HG03135 (cell line): Measurements from ENCODE around the gene AP5B1.

Source experiments
- ATAC-seq: cut with Tn5 transposase; IDR thresholded peaks from one replicate; pipeline ENCODE4 v1.9.1; 2021; ENCODE audit warnings: mild to moderate bottlenecking, moderate library complexity; ENCODE audit not compliant: unreplicated experiment

The AP5B1 gene

GRCh38 chr11:65801153-65801987, 20.6 kb upstream of the AP5B1 start:
- no peak for ATAC-seq

DNA sequence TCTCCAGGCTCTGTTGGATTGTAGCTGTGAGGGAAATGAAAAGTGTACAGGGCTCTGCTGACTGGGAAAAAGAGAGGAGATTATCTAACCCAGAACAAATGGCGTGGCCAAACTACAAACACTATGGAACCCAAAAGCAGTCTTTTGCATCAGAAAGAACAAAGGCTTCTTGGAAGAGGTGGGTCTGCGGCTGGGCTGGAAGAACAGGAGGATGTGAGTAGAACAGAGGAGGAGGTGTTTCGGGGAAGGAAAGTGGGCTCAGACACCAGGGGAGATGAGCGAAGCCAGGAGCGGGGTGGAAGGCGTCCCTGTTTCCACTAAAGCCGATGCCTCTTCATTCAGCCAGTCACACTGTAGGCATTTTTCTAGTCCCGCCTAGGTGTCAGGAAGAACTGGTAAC, 18.1 kb upstream of the AP5B1 start:
- no peak for ATAC-seq

DNA sequence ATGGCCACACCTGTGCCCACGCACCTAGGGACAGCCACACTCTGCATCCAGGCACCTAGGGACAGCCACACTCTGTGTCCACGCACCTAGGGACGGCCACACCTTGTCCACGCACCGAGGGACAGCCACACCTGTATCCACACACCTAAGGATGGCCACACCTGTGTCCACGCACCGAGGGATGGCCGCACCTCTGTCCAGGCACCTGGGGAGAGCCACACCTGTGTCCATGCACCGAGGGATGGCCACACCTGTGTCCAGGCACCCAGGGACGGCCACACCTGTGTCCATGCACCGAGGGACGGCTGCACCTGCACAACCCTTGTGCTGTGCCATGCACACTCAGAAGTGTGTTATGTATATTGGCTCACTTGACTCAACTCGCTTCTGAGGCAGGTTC, 16.9 kb upstream of the AP5B1 start:
- ATAC-seq: no peak

- ATAC-seq: no peak
These were observed 16.2 kb upstream of the AP5B1 start for GRCh38 chr11:65796726-65797601.

DNA sequence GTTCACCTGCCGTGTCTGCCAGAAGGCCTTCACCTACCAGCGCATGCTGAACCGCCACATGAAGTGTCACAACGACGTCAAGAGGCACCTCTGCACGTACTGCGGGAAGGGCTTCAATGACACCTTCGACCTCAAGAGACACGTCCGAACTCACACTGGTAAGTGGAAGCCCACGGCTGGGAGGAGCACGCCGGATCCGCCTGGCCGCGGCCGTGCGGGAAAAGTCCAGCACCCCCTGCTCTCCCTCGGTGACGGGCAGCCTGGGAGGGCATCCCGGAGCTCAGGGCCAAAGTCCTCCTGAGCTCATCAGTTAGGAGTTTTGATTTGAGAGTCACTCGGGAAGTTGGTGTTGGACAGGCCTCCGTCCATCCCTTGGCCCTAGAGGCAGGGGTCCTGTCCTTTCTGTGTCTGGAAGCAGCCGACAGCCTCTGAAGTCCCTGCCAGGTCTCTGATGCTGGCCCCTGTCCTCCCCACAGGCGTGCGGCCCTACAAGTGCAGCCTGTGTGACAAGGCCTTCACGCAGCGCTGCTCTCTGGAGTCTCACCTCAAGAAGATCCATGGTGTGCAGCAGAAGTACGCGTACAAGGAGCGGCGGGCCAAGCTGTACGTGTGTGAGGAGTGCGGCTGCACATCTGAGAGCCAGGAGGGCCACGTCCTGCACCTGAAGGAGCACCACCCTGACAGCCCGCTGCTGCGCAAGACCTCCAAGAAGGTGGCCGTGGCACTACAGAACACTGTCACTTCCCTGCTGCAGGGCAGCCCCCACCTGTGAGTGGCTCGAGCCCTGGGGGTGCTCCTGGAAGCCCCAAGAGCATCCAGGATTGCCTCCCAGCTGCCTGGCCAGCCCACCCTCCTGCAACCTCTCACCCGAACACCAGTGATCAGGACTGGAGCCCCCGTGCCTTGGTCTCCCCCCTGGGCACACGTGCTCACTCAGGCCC, 14.1 kb upstream of the AP5B1 start:
- ATAC-seq: no peak

- no peak for ATAC-seq
These were observed 13.0 kb upstream of the AP5B1 start for GRCh38 chr11:65793625-65794400.

DNA sequence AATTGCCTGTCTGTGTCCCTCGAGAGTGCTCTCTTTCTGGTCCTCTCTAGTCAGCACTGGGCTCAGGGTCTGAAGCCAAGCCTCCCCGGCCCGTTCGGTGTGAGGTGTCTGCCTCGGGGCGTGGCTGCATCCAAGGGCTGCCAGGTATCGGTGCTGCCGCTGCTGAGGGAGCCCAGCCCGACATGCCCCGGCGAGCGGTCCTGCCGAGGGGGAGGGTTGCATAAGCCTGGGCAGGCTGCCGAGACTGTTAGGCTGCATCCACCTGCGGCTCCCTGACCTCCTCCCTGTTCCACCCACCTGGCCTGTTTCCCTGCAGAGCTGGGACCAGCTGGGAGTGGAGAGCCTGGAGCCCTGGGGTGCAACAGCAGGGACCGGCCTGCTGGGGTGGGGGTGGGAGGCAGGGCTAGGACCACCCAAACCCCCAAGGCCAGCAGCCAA, 12.4 kb upstream of the AP5B1 start:
- ATAC-seq: no peak

- ATAC-seq: no peak
These were observed 11.7 kb upstream of the AP5B1 start for GRCh38 chr11:65792456-65792855.

- no peak for ATAC-seq
These were observed 11.0 kb upstream of the AP5B1 start for GRCh38 chr11:65791719-65792213.

GRCh38 chr11:65790902-65791650, 10.3 kb upstream of the AP5B1 start:
- ATAC-seq: no peak

DNA sequence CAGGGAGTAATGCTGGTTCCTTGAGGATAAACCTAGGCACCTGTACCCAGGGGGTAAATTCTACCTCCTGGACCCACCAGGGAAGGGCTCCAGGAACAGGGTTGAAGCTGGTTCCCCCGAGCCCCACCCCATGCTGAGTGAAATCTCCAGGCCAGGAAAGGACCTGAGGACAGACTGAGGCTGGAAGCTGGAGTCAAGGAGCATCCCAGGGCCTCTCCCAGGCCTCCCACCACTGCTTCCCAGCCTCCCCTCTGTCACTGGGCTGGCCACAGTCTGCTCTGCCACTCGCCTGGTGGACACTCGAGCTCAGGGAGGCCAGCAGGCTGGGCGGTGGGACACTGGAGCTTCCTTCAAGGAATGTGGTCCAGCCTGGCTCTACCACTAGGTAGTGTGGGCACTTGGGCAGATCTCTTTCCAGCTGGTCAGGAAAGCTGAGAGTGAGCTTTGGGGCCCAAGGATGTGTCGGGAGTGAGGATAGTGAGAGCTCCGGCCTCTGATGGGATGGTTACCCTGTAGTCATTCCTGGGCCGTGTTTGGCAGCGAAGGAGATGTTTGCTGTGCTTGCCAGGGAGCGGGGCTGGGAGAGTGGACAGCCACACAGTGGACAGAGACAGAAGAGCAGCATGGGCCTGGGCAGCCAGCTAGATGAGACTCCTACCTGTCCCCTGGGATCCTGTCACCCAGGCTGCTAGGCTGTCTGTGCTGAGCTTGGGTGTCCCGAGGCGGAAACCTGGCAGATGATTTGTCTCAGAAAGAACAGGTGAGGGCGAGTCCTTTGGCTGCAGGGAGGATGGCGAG, 9.5 kb upstream of the AP5B1 start:
- no peak for ATAC-seq

GRCh38 chr11:65789230-65790103, 8.7 kb upstream of the AP5B1 start:
- ATAC-seq: no peak

GRCh38 chr11:65788821-65789220, 8.0 kb upstream of the AP5B1 start:
- no peak for ATAC-seq

DNA sequence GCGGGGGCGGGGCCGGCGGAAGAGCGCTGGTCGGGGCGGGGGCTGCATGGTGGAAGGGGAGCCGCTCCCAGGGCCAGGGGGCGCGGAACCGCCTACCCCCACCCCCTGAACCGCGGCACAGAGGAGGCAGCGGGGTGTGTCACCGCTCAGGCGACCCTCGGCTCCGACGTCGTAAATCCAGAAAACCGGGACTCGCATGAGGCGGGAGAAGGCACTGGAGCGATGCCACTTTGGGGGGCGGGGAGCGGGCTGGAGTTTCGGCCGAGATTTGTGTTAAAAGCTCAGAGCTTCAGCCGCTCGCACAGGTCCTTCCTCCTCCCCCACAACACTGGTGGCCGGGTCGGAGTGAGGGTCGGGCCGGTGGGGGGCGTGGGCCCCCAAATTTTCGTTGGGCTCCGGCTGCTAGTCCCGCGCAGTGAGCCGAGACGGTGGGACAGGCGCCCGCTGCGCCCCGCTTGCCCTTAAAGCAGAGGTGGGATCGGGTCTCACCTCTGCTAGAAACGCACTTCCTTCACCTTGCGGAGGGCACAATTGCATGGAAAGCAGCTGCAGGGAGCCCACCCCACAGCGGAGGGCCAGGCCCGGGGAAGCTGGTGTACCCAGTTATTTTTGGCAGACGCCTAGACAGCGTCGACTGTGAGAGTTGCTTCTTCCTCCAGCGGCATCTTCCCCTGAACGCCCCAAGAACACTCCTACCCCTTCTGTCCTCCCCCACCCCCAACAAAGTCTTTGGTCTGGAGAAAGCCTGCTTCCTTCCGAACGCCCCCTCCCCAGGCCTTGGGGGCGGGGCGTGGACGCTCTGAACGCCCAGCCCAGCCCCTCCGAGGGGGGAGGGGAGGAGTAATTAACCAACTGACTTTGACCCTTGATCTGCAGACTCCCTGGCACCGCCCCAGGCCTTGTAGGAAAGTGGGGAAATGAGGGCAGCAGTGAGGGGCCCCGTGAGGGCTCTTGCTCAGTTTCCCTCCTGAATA, 7.2 kb upstream of the AP5B1 start:
- no peak for ATAC-seq

DNA sequence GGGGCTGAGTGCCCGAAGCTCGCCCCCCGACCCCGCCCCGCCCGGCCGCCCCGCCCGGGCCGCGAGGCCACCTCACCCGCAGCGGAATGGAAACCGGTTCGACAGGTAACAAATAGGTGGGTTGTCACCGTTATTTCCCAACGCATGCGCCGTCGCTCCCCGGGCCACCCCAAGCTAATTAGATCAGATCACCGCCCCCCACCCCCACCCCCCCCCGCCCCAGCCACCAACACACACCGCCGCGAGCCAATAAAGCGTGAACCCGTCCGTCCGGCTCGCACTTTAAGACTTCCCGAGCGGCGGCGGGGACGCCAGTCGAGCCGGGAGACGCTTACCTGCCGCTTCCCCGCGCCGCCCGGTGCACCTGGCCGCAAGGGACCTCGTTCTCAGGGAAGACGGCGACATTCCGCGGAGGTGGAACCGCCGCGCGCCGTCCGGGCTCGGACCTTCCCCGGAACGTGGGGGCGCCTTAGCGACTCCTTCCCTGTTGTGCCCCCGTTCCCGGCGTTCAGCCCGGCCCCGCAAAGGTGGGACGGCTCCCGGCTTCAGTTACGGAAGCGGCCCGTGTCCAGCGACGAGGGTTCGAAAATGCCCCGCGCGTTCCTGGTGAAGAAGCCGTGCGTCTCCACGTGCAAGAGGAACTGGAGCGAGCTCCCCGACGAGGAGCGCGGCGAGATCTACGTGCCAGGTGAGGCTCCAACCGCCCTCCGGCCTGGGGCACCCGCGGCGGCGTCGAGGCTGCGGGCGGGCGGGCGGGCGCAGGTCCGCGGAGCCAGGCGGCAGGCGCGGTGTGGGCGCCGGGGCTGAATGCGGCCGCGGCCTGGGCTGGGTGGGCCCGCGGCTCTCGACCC, 6.2 kb upstream of the AP5B1 start, which contains the start of gene OVOL1:
Gene OVOL1 (plus strand): TSS at position 278 of the 851 bp plus-strand sequence. CDS start 311 bp downstream, at position 589.
- ATAC-seq: no peak
